Common myeloid progenitor, CD34-positive (primary cell): ENCODE results near the gene MYCBPAP.

Experiments
- CTCF ChIA-PET: fragments of 350-600 bp; sonication (Branson Sonifier 250); formaldehyde crosslinking; loops from one replicate; lab custom pipeline; 2021; ENCODE audit warnings: antibody characterized with exemption; lab: Charles Lee
- POLR2A ChIA-PET: fragments of 350-600 bp; sonication (Branson Sonifier 250); formaldehyde crosslinking; loops from one replicate; lab custom pipeline; 2021; ENCODE audit warnings: antibody characterized with exemption; lab: Charles Lee
- DNase-seq, 3 donors: peaks; one replicate each; pipeline versions ENCODE4 v3.0.0 to v3.0.0-alpha.2; 2013
- H3K27ac ChIP-seq, 2 experiments: 1 replicate in 1 of 2; 2 replicates in 1 of 2; pipeline ENCODE4 v1.7.0; 2013; ENCODE audit warnings: inconsistent platforms in 2 of 2, low read length in 2 of 2, mild to moderate bottlenecking in 2 of 2, low read depth in 1 of 2, moderate library complexity in 1 of 2; ENCODE audit not compliant: severe bottlenecking in 2 of 2, insufficient read depth in 1 of 2, poor library complexity in 1 of 2
- H3K27me3 ChIP-seq, 5 experiments: replicated peaks in 2 of 5; 1 replicate in 3 of 5; 2 replicates in 2 of 5; pipeline versions ENCODE4 v1.6.1 to v1.7.0; 2013; ENCODE audit warnings: low read length in 4 of 5, mild to moderate bottlenecking in 2 of 5, moderate library complexity in 2 of 5, inconsistent platforms in 1 of 5; ENCODE audit not compliant: insufficient read depth in 5 of 5, control insufficient read depth in 4 of 5
- H3K36me3 ChIP-seq, 4 experiments: 1 replicate in 2 of 4; 2 replicates in 2 of 4; pipeline versions ENCODE4 v1.6.1 to v1.7.0; 2013; ENCODE audit warnings: low read length in 3 of 4, control low read depth in 1 of 4, mild to moderate bottlenecking in 1 of 4; ENCODE audit not compliant: control insufficient read depth in 4 of 4, insufficient read depth in 4 of 4
- H3K4me1 ChIP-seq, 4 experiments: 1 replicate in 3 of 4; 2 replicates in 1 of 4; pipeline versions ENCODE4 v1.6.1 to v1.7.1; 2013; ENCODE audit warnings: low read length in 3 of 4, mild to moderate bottlenecking in 3 of 4, control low read depth in 1 of 4, inconsistent platforms in 1 of 4, moderate library complexity in 1 of 4; ENCODE audit not compliant: control insufficient read depth in 4 of 4, insufficient read depth in 4 of 4; ENCODE audit errors: control extremely low read depth in 1 of 4
- H3K4me3 ChIP-seq, 7 experiments: 1 replicate in 4 of 7; 2 replicates in 3 of 7; pipeline versions ENCODE4 v1.5.1 to v1.7.0; 2013; ENCODE audit warnings: mild to moderate bottlenecking in 7 of 7, low read length in 6 of 7, moderate library complexity in 6 of 7, inconsistent platforms in 2 of 7, low read depth in 2 of 7, control low read depth in 1 of 7; ENCODE audit not compliant: insufficient read depth in 4 of 7, control insufficient read depth in 1 of 7; ENCODE audit errors: extremely low read depth in 1 of 7
- H3K9me3 ChIP-seq, 5 experiments: 1 replicate in 4 of 5; 2 replicates in 1 of 5; pipeline versions ENCODE4 v1.6.1 to v1.7.1; 2013; ENCODE audit warnings: low read length in 4 of 5, mild to moderate bottlenecking in 2 of 5, inconsistent platforms in 1 of 5, low read depth in 1 of 5, moderate library complexity in 1 of 5; ENCODE audit not compliant: control insufficient read depth in 4 of 5, insufficient read depth in 2 of 5; ENCODE audit errors: control extremely low read depth in 1 of 5
- WGBS: methylation state at CpG from one replicate; pipeline ENCODE4 v1.1.5; 2013; ENCODE audit not compliant: insufficient coverage; 5-methylcytosine and 5-hydroxymethylcytosine counted together

MYCBPAP gene

DNA sequence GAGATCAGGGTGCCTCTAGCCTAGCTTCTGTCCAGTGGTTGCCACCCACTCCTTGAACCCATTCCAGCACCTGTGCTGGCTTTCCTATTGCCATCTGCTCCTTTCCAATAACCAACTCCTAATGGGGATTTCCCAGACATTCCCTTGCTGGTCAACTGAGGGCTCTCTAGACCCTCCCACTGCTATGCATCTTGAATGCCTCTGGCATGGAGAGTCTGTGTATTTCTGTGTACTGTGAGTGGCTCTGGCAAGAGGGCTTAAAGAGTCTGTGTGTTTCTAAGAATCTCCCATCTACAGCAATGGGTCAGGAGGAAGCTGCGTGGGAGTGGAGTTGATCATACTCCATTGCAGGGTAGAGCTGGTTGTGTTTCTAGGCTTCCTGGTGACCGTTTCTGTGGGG, 13.3 kb downstream of the MYCBPAP start:
- Histone ChIP-seq H3K36me3 (peaks cover 0 to 3% (median 0%) of the 10 kb centered on the region in 4 experiments), H3K4me1 (no peaks in the 10 kb centered on the region), H3K4me3 (no peak overlapping the region), H3K27me3 (peaks cover 0 to 4% (median 0%) of the 10 kb centered on the region in 5 experiments), H3K9me3 (no peaks in the 10 kb centered on the region), H3K27ac (no peak overlapping the region)
- ChIA-PET CTCF (interaction anchor here (1.0 to 1.4 kb wide), 3 partner anchors 9 to 29 kb away, joined by 4 to 8 read pairs (median 4); no protein-coding TSS in a partner anchor), POLR2A (no interaction called here)
- DNase-seq: no peak
- 88% methylated on average over 2 of the region's 2 CpGs for WGBS

DNA sequence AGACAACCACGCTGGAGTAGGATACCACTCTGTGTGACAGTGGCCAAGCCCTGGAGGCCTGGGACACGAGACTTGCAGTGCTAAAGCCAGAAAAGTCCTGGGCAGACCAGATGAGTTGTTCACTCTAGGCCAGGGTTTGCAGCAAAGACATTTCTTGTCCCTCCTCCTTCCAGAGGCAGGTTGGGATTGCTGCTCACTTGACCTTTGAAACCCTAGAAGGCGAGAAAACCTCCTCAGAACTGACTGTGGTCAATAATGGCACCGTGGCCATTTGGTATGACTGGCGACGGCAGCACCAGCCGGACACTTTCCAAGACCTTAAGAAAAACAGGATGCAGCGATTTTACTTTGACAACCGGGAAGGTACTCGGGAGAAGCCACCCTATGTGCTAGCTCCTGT, 14.5 kb downstream of the MYCBPAP start:
- Histone ChIP-seq H3K4me1 (peaks cover 0 to 9% (median 7%) of the 10 kb centered on the region in 4 experiments), H3K36me3 (peaks cover 0 to 3% (median 0%) of the 10 kb centered on the region in 4 experiments), H3K9me3 (no peaks in the 10 kb centered on the region), H3K27ac (no peak overlapping the region), H3K4me3 (no peak overlapping the region), H3K27me3 (peaks cover 0 to 4% (median 0%) of the 10 kb centered on the region in 5 experiments)
- POLR2A ChIA-PET: no interaction called here
- CTCF ChIA-PET: no interaction called here
- WGBS: 97% methylated on average over 10 of the region's 10 CpGs
- DNase-seq: no peak

DNA sequence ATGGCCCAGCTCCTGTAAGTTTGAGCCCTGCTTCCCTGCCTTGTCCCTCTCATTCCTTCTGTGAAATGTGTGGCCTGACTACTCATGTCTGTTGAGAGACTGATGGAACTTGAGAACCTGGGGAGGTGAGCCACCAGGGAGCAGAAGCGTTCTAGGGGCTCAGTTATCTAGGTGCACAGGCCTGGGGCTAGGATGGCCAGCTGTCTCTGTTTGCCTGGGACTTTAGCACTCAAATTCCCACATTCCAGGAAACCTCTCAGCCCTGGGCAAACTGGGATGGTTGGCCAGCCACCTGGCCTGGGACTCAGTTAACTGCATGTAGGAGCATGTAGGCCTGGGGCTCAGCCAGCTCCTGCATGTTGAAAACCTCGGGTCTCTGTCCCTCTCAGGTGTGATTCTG, 15.0 kb downstream of the MYCBPAP start:
- H3K9me3 ChIP-seq: no peaks in the 10 kb centered on the region
- ChIA-PET POLR2A (interaction anchor here (0.6 kb wide), 1 partner anchor 151 kb away, joined by 3 read pairs; no protein-coding TSS in a partner anchor), CTCF (no interaction called here)
- peaks cover 0 to 9% (median 7%) of the 10 kb centered on the region in 4 experiments for H3K4me1 ChIP-seq
- H3K4me3 ChIP-seq: no peak overlapping the region
- no peak overlapping the region for H3K27ac ChIP-seq
- DNase-seq: no peak
- peaks cover 0 to 4% (median 0%) of the 10 kb centered on the region in 5 experiments for H3K27me3 ChIP-seq
- WGBS: 95% methylated on average over 2 of the region's 2 CpGs
- peaks cover 0 to 3% (median 0%) of the 10 kb centered on the region in 4 experiments for H3K36me3 ChIP-seq

DNA sequence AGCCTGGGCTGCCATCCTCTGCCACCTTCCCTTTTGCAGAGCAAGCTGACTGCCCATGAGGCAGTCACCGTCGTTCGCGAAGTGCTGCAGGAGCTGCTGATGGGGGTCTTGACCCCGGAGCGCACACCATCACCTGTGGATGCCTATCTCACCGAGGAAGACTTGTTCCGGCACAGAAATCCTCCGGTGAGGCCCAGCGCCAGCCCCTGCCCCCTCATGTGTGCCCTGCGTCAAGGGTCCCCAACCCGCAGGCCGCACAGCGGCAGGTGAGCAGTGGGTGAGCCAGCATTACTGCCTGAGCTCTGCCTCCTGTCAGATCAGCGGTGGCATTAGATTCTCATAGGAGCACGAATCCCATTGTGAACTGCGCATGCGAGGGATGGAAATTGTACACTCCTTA, 16.6 kb downstream of the MYCBPAP start:
- WGBS: 99% methylated on average over 18 of the region's 18 CpGs
- CTCF ChIA-PET: interaction anchor here (1.0 to 1.1 kb wide), 2 partner anchors 12 to 26 kb away, joined by 3 to 5 read pairs; no protein-coding TSS in a partner anchor

DNA sequence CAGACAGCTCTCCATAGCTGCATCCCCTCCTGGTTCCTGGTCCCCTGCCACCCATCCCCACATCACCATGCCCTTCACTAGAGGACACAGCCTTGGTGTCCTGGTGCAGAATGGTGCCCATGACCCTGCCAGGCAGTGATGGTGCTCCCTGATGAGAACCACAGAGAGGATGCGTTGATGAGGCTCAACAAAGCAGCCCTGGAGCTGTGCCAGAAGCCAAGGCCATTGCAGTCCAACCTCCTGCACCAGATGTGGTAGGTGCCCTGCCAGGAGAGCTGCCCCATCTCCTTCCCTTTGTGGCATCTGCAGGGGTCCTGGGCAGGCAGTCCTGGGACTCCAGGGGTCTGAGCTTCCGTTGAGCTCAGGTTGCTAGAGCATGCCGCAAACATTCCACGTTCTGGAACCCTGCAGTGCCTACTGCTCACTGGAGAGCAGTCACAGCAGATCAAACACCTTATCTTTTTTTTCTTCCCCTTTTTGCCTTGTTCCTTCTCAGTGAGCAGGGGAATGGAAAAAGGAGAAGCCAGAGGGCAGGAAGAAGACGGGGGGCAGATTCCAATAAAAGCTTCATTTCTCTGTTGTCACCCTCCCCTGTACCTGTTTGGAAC, 19.0 kb downstream of the MYCBPAP start:
- no peaks in the 10 kb centered on the region for H3K9me3 ChIP-seq
- no peak overlapping the region for H3K27ac ChIP-seq
- CTCF ChIA-PET: interaction anchor here (0.8 to 1.6 kb wide), 6 partner anchors 12 to 48 kb away, joined by 3 to 7 read pairs (median 4); partner anchors contain the start of gene SPATA20
- H3K4me3 ChIP-seq: no peak overlapping the region
- POLR2A ChIA-PET: interaction anchor here (0.6 kb wide), 1 partner anchor 165 kb away, joined by 4 read pairs; no protein-coding TSS in a partner anchor
- peaks cover 0 to 11% (median 7%) of the 10 kb centered on the region in 4 experiments for H3K4me1 ChIP-seq
- 56% methylated on average over 2 of the region's 5 CpGs for WGBS
- H3K27me3 ChIP-seq: peaks cover 0 to 19% (median 10%) of the 10 kb centered on the region in 5 experiments
- peak in 2 of 3 donors; percentile 35 to 40 for DNase-seq
- H3K36me3 ChIP-seq: no peaks in the 10 kb centered on the region

More for the DNA sequence above, 16.6 kb downstream of the MYCBPAP start:
- H3K4me3 ChIP-seq: no peak overlapping the region
- peaks cover 0 to 3% (median 0%) of the 10 kb centered on the region in 5 experiments for H3K27me3 ChIP-seq
- peaks cover 0 to 9% (median 7%) of the 10 kb centered on the region in 4 experiments for H3K4me1 ChIP-seq
- POLR2A ChIA-PET: no interaction called here
- DNase-seq: no peak
- peaks cover 0 to 3% (median 0%) of the 10 kb centered on the region in 4 experiments for H3K36me3 ChIP-seq
- H3K27ac ChIP-seq: no peak overlapping the region
- no peaks in the 10 kb centered on the region for H3K9me3 ChIP-seq

DNA sequence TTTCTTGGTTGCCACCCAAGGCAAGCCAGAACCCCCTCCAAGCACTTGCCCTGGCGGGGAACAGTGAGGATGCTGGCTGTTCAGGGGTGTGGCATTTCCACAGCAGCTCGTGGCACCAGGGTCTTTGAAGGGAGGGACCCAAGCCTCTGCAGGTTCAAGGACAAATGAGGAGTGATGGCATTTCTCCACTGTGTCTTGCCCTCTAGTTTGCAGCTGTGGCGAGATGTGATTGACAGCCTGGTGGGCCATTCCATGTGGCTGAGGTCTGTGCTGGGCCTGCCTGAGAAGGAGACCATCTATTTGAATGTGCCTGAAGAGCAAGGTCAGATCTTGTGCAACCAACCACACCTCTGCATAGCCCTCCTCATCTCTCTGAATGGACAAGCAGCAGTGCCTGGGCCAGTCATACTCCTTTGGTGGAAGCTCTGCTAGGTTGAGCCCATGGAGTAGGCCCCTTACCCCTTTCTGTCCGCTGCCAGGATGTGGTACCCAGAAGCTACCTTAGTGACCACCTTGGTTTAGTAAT, 19.8 kb downstream of the MYCBPAP start:
- ChIA-PET CTCF (interaction anchor here (1.0 to 1.5 kb wide), 4 partner anchors 23 to 47 kb away, joined by 3 to 5 read pairs (median 4); no protein-coding TSS in a partner anchor), POLR2A (interaction anchor here (0.6 kb wide), 1 partner anchor 166 kb away, joined by 4 read pairs; no protein-coding TSS in a partner anchor)
- Histone ChIP-seq H3K27me3 (peaks cover 0 to 26% (median 13%) of the 10 kb centered on the region in 5 experiments), H3K27ac (no peak overlapping the region), H3K4me1 (peaks cover 0 to 18% (median 13%) of the 10 kb centered on the region in 4 experiments), H3K9me3 (no peaks in the 10 kb centered on the region), H3K4me3 (no peak overlapping the region), H3K36me3 (no peaks in the 10 kb centered on the region)
- no peak for DNase-seq
- WGBS: 67% methylated on average over 3 of the region's 4 CpGs
